WTC11 (cell line): ENCODE data around the gene RPS6KC1.

ENCODE experiments used
- TF ChIP-seq, protein P1 (sequence below): sonication (generic); formaldehyde crosslinking; IDR thresholded peaks from 2 replicates; pipeline ENCODE4 v1.8.0; 2022; ENCODE audit warnings: mild to moderate bottlenecking, missing genetic modification reagents
- TF ChIP-seq, protein P2 (sequence below): sonication (generic); formaldehyde crosslinking; IDR thresholded peaks from 2 replicates; pipeline ENCODE4 v1.8.1; 2022; ENCODE audit warnings: low read depth, mild to moderate bottlenecking, moderate library complexity, missing genetic modification reagents, borderline replicate concordance
- TF ChIP-seq, protein P3 (sequence below): fragments of 200-600 bp; IDR thresholded peaks from 2 replicates; pipeline ENCODE4 v1.8.0; 2022; ENCODE audit warnings: antibody characterized with exemption

- TF ChIP-seq, protein P1, sequence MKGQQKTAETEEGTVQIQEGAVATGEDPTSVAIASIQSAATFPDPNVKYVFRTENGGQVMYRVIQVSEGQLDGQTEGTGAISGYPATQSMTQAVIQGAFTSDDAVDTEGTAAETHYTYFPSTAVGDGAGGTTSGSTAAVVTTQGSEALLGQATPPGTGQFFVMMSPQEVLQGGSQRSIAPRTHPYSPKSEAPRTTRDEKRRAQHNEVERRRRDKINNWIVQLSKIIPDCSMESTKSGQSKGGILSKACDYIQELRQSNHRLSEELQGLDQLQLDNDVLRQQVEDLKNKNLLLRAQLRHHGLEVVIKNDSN (CRISPR knock-in tag), result no peak
- TF ChIP-seq, protein P2, sequence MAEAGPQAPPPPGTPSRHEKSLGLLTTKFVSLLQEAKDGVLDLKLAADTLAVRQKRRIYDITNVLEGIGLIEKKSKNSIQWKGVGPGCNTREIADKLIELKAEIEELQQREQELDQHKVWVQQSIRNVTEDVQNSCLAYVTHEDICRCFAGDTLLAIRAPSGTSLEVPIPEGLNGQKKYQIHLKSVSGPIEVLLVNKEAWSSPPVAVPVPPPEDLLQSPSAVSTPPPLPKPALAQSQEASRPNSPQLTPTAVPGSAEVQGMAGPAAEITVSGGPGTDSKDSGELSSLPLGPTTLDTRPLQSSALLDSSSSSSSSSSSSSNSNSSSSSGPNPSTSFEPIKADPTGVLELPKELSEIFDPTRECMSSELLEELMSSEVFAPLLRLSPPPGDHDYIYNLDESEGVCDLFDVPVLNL (CRISPR knock-in tag), result no peak
- TF ChIP-seq, protein P3, sequence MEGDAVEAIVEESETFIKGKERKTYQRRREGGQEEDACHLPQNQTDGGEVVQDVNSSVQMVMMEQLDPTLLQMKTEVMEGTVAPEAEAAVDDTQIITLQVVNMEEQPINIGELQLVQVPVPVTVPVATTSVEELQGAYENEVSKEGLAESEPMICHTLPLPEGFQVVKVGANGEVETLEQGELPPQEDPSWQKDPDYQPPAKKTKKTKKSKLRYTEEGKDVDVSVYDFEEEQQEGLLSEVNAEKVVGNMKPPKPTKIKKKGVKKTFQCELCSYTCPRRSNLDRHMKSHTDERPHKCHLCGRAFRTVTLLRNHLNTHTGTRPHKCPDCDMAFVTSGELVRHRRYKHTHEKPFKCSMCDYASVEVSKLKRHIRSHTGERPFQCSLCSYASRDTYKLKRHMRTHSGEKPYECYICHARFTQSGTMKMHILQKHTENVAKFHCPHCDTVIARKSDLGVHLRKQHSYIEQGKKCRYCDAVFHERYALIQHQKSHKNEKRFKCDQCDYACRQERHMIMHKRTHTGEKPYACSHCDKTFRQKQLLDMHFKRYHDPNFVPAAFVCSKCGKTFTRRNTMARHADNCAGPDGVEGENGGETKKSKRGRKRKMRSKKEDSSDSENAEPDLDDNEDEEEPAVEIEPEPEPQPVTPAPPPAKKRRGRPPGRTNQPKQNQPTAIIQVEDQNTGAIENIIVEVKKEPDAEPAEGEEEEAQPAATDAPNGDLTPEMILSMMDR, result no peak
These were observed 200.9 kb downstream of the RPS6KC1 start for GRCh38 chr1:213251972-213252371.
